Endometrium (tissue), 2 donors: ENCODE measurements around the gene GJB6.

ENCODE experiments used
- FAIRE-seq: peaks from 2 replicates; lab custom pipeline; 2012; peaks lifted over from hg19 to GRCh38; lab: Jason Lieb, UNC
- donor health status: control.
- donor health status: control.

The GJB6 gene

GRCh38 chr13:20227288-20227687 lies 4.8 kb downstream of the GJB6 start:
- no peak for FAIRE-seq

DNA sequence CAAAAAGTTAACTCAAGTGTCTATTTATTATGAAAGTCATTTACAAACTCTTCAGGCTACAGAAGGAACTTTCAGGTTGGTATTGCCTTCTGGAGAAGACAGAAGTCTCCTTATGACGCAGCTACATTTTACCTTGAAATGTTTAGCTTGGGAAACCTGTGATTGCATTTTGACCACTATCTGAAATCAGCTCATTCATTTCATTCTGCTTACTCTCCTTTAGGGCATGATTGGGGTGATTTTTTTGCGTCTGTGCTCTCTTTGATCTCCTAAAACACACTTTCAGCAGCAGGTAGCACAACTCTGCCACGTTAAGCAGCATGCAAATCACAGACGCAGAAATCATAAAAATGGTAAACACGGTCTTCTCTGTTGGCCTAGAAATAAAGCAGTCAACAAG lies 9.6 kb downstream of the GJB6 start:
- no peak for FAIRE-seq

DNA sequence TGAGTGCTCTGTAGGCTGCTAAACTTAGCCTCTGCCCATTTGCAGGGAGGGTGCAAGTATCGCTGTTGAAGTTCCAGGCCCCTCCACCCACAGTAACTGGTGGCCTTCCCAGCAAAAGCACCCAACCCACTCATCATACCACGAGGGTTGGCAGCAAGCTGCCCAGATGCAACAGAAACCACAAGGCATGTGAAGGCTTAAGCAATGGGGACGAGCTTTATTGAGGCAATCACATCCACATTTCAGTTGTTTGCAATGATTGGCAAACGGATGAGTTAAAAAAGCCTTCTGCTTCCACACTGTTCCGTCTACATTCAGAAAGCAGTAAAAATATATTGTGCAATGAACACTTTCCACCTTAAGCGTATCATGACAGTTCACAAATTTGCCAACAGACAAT lies 10.3 kb downstream of the GJB6 start:
- FAIRE-seq: no peak

DNA sequence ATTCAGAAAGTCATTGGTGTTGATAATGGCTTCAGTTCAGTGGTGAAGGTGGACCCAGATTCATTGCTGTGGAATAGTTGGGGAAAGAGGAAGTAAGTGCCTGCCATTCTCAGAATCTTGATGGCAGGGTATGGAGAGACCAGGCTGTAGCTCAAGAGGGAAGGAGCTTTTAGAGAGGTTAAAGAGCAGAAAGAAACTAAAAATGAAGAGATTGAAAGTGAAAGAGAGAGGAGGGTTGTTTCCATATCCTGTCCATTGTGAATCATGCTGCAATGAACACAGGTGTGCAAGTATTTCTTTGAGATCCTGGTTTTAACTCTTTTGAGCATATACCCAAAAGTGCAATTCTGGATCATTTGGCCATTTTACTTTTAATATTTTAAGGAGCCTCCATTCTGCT lies 12.5 kb downstream of the GJB6 start:
- no peak for FAIRE-seq

GRCh38 chr13:20217168-20217567 lies 15.0 kb downstream of the GJB6 start:
- FAIRE-seq: no peak

GRCh38 chr13:20209948-20210347 lies 22.2 kb downstream of the GJB6 start:
- no peak for FAIRE-seq

DNA sequence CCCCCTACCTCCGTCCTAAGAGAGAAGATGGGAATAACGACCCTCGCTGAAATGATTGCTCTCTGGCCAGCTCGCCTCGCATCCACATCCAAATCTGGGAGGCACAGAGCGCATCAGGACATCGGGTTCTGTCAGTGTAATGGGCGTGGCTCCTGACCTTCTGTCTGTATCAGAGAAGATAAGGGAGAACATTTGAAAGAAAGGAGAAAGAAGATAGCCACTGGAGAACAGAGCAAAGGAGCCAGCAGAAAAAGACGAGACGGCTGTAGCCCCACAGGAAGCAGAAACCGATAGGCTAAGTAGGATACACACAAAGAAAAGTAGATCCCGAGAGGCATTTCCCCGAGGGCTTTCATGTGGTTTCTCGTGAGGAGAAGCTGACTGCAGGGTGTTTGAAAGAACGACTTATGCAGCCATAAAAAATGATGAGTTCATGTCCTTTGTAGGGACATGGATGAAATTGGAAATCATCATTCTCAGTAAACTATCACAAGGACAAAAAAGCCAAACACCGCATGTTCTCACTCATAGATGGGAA lies 25.4 kb downstream of the GJB6 start:
- FAIRE-seq: no peak

- no peak for FAIRE-seq
These were observed 25.9 kb downstream of the GJB6 start for GRCh38 chr13:20206065-20206697.

DNA sequence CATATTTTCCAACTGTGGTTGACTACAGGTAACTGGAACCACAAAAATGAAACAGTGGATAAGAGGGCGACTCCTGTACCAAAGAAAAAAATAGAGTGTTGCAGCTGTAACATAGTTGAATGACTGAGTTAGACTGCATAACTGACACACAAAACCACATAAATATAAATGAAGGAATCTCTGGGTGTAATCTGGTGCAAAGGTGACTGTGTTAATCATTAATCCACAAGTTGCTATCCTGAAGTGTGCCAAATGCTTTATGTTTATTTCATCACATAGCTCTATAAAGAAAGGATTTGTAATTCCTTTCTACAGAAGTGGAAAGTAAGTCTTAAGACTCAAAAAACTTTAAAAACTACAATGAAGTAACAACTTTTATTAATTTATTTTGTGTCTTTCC lies 33.3 kb downstream of the GJB6 start:
- FAIRE-seq: no peak

GRCh38 chr13:20197361-20197834 lies 34.7 kb downstream of the GJB6 start:
- peak; percentile 94 for FAIRE-seq

GRCh38 chr13:20195801-20196200 lies 36.3 kb downstream of the GJB6 start:
- no peak for FAIRE-seq

- no peak for FAIRE-seq
These were observed 38.0 kb downstream of the GJB6 start for GRCh38 chr13:20193907-20194631.

DNA sequence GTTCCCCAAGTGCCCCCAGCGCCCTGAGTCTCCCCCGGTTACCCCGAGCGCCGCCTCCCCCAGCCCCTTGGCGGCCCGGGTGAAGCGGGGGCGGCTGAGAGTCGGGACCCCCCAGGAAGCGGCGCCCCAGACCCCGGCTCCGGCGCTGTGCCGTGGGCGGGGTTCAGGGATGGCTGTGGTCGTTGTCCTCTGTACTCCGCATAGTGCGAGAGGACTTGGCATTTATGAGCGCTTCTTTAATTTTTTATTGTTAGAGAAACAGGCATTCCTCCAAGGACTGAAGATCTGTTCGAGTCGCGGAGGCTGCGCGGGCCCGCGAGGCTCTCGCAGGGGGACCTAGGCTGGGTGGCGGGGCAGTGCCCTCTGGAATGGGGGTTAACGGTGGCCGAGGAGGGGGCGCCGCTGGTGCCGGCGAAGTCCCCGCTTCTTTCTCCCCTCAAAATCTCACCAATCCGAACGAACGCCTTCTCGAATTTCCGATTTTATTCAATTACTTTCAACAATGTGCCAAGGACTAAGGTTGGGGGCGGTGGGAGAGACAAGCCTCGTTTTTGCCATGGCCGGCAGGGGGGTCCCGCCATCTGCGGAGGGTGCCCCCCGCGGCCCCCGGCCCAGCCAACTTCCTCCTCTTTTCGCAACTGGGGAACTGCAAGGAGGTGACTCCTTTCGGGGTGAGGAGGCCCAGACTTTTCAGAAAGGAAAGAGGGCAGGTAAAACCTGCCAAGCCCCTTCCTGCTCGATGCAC lies 38.8 kb downstream of the GJB6 start:
- FAIRE-seq: no peak

- no peak for FAIRE-seq
These were observed 39.3 kb downstream of the GJB6 start, which contains the start of gene GJB2 for GRCh38 chr13:20192836-20193161. Gene GJB2 (minus strand): TSS chr13:20192938. CDS start chr13:20189581, 3,357 bp downstream.

DNA sequence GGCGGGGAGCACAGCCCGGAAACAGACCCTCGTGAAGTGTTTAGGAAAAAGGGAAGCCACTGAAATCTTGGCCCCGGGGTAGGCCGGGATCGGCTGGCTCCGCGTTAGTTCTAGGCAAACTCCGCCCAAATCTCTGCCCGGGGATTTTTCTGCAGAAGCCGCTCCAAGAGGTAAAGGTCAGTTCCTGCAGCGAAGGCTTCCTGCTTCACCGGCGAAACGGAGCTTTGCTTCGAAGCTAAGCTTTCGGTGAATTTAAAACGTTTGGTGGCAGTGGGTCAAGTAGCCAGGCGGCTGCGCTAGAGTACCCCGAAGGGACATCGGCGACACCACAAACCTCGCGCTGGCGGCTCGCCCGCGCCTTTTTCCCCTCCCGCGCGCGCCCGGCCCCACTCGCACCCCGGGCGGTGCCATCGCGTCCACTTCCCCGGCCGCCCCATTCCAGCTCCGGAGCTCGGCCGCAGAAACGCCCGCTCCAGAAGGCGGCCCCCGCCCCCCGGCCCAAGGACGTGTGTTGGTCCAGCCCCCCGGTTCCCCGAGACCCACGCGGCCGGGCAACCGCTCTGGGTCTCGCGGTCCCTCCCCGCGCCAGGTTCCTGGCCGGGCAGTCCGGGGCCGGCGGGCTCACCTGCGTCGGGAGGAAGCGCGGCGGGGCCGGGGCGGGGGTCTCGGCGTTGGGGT lies 39.8 kb downstream of the GJB6 start:
- FAIRE-seq: no peak

DNA sequence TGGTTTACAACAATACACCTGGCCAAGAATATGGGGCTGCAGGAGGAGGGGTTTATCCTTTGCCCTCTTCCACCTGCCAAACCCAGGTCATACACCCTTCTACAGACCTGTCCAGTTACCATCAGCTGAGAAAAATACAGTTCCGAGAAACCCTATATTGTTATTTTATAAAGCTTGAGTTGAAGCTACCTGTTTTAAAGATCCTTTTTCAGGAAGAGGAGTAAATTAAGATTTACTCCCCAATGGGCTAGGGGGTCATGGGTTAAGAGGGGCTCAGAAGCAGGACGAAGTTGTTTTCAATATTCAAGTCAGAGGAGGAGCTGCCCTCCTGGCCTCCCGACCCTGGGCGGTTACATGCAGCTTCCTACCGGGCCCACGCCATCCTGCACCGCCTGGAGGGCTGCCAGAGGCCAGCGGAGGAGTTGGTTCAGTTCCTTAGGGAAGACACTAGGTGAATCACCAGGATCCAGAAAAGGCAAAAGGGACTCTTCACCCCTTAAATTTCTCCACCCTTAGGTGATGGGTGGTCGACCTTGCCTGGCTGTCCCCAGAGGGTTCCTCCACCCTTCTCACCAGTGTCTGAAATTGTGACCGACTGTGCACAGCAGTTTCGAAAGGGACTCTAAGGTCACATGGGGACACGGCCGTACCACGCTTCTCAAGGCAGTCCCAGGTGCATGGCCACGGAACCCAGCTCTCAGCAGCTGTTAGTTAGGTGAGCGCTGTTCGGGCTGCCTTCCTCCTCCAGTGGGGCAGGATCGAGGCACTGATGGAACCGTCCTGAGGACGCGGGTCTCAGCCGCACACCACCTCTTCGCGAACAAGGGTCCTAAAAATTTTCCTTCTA lies 40.6 kb downstream of the GJB6 start:
- FAIRE-seq: no peak

- FAIRE-seq: no peak
These were observed 41.4 kb downstream of the GJB6 start for GRCh38 chr13:20190481-20191310.

- FAIRE-seq: no peak
These were observed 42.0 kb downstream of the GJB6 start for GRCh38 chr13:20190076-20190475.

GRCh38 chr13:20188667-20189553 lies 43.2 kb downstream of the GJB6 start:
- FAIRE-seq: no peak
